ENCODE data around the gene KRT33B. TPM values are rescaled to one million over a fixed set of nuclear protein-coding genes. Genes with fewer than 3 reads are reported as not detected.

KRT33B gene
- total and polyA plus RNA-seq, 2 of the 4 experiments (the other 2 are of a cell fraction) = 0.18 to 0.22 TPM

- dilution Hi-C loops (cut with HindIII; ENCODE audit: low sequenced_read_pairs, unreplicated experiment) (no loop called here), intact Hi-C loops (cut with micrococcal nuclease) (loop anchor here (1.0 to 5.0 kb wide), 5 partner anchors 260 to 465 kb away; partner anchors contain the start of gene KRTAP2-3), in situ Hi-C loops (cut with MboI; ENCODE audit: low sequenced_read_pairs) (loop anchor here (5.0 kb wide), 1 partner anchor 415 kb away; no protein-coding TSS in a partner anchor)
- Histone ChIP-seq H3K9me1 (ENCODE audit: insufficient read depth, low read length) (no peaks in the 10 kb centered on the region; the same call in 1 of the 2 replicates), H3K4me1 (ENCODE audit: control insufficient read depth, insufficient read depth, low read length) (peaks cover 2% of the 10 kb centered on the region), H3K27me3 (ENCODE audit: control insufficient read depth, insufficient read depth, low read length) (no peaks in the 10 kb centered on the region), H3K36me3 (ENCODE audit: control insufficient read depth, insufficient read depth, low read length) (no peaks in the 10 kb centered on the region), H4K5ac (ENCODE audit: low read depth, low read length) (peak overlapping the region; percentile 69; the same call in 1 of the 2 replicates), H3K4me2 (ENCODE audit: low read depth, low read length) (no peak overlapping the region), H3K4ac (ENCODE audit: low read depth, low read length) (peak overlapping the region; percentile 70), H4K8ac (ENCODE audit: low read depth in 2 of 2, low read length in 2 of 2) (peak overlapping the region in 1 of 2 experiments; percentile 85; a peak in 2 of 4 replicates), H3K9me3 (ENCODE audit: control insufficient read depth, insufficient read depth, low read length) (peaks cover 4% of the 10 kb centered on the region; the same call in 1 of the 2 replicates), H2AK9ac (replicated peaks; ENCODE audit: low read depth, low read length, poor library complexity) (no peak overlapping the region), H2AFZ (replicated peaks; ENCODE audit: low read length, poor library complexity) (peak overlapping the region; percentile 79), H2BK5ac (ENCODE audit: low read depth, low read length, poor library complexity, severe bottlenecking) (peak overlapping the region; percentile 51), H3K18ac (ENCODE audit: low read depth, low read length) (peak overlapping the region; percentile 85; the same call in 1 of the 2 replicates), H3K79me1 (ENCODE audit: low read depth in 1 of 2, low read length in 2 of 2) (no peaks in the 10 kb centered on the region), H4K20me1 (ENCODE audit: insufficient read depth, low read length) (no peaks in the 10 kb centered on the region), H3K9ac (ENCODE audit: low read depth, low read length) (no peak overlapping the region; the same call in 1 of the 2 replicates), H3K27ac (ENCODE audit: insufficient read depth, low read length) (peak overlapping the region; percentile 51; the same call in 1 of the 2 replicates), H2BK120ac (ENCODE audit: low read depth, low read length) (peak overlapping the region; percentile 73), H3K14ac (replicated peaks; ENCODE audit: low read depth, low read length) (peak overlapping the region; percentile 51), H4K91ac (ENCODE audit: insufficient read depth, low read depth, low read length) (peak overlapping the region; percentile 85), H2BK20ac (ENCODE audit: low read depth, low read length) (peak overlapping the region; percentile 91), H3K56ac (ENCODE audit: extremely low read depth, insufficient read depth, low read length) (no peak overlapping the region), H3K4me3 (ENCODE audit: insufficient read depth, low read depth, low read length) (no peak overlapping the region), H2AK5ac (ENCODE audit: low read depth, low read length) (peak overlapping the region; percentile 58), H3K23ac (ENCODE audit: low read depth, low read length) (no peak overlapping the region), H2BK15ac (ENCODE audit: low read depth, low read length) (peak overlapping the region; percentile 59; the same call in 2 of the 3 replicates)
- BruUV-seq (replicated peaks) = no TSS peak
- POLR2A ChIA-PET (ENCODE audit: unreplicated experiment) = interaction anchor here (0.6 kb wide), 1 partner anchor 1417 kb away, joined by 3 read pairs; no protein-coding TSS in a partner anchor
- CTCF ChIA-PET = interaction anchor here (0.5 to 1.9 kb wide), 17 partner anchors 14 to 1384 kb away, joined by 3 to 10 read pairs (median 3); partner anchors contain the start of gene KRTAP2-3
- ATAC-seq (ENCODE audit: low read depth) (peak; percentile 97), DNase-seq (peak; percentile 79)
- WGBS, 2 experiments (ENCODE audit: extremely low coverage in 2 of 2, insufficient read length in 1 of 2) = no CpG with 5 or more reads among the region's 5 CpGs
- TF ChIP-seq RAD21 (IDR thresholded peaks at IDR 0.05; ENCODE audit: low read length) (peak; percentile 81), SMC3 (IDR thresholded peaks at IDR 0.05; ENCODE audit: low read depth, low read length) (peak; percentile 83), CEBPB (IDR thresholded peaks at IDR 0.05; ENCODE audit: low read depth, low read length) (peak; percentile 42), RFX5 (IDR thresholded peaks at IDR 0.05; ENCODE audit: low read depth, low read length) (no peak), CHD1 (IDR thresholded peaks at IDR 0.05; ENCODE audit: low read depth, low read length) (no peak)
- TF ChIP-seq, protein P1, sequence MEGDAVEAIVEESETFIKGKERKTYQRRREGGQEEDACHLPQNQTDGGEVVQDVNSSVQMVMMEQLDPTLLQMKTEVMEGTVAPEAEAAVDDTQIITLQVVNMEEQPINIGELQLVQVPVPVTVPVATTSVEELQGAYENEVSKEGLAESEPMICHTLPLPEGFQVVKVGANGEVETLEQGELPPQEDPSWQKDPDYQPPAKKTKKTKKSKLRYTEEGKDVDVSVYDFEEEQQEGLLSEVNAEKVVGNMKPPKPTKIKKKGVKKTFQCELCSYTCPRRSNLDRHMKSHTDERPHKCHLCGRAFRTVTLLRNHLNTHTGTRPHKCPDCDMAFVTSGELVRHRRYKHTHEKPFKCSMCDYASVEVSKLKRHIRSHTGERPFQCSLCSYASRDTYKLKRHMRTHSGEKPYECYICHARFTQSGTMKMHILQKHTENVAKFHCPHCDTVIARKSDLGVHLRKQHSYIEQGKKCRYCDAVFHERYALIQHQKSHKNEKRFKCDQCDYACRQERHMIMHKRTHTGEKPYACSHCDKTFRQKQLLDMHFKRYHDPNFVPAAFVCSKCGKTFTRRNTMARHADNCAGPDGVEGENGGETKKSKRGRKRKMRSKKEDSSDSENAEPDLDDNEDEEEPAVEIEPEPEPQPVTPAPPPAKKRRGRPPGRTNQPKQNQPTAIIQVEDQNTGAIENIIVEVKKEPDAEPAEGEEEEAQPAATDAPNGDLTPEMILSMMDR (conservative IDR thresholded peaks at IDR 0.05; ENCODE audit: low read depth, low read length) = peak; percentile 80
- TF ChIP-seq, protein P2, sequence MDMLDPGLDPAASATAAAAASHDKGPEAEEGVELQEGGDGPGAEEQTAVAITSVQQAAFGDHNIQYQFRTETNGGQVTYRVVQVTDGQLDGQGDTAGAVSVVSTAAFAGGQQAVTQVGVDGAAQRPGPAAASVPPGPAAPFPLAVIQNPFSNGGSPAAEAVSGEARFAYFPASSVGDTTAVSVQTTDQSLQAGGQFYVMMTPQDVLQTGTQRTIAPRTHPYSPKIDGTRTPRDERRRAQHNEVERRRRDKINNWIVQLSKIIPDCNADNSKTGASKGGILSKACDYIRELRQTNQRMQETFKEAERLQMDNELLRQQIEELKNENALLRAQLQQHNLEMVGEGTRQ (IDR thresholded peaks at IDR 0.05; ENCODE audit: low read depth, low read length) = no peak
- TF ChIP-seq, protein P3, sequence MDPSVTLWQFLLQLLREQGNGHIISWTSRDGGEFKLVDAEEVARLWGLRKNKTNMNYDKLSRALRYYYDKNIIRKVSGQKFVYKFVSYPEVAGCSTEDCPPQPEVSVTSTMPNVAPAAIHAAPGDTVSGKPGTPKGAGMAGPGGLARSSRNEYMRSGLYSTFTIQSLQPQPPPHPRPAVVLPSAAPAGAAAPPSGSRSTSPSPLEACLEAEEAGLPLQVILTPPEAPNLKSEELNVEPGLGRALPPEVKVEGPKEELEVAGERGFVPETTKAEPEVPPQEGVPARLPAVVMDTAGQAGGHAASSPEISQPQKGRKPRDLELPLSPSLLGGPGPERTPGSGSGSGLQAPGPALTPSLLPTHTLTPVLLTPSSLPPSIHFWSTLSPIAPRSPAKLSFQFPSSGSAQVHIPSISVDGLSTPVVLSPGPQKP (IDR thresholded peaks at IDR 0.05; ENCODE audit: borderline replicate concordance, low read depth, low read length) = no peak
Measured at GRCh38 chr17:41322094-41322902, 47.3 kb downstream of the KRT33B start.

Data from IMR-90 (cell line).